Effector CD8-positive, alpha-beta T cell (primary cell): ENCODE results near the gene A3GALT2.

Source experiments
- DNase-seq: peaks from one replicate; lab custom pipeline; 2025; lab: John Stamatoyannopoulos, UW

Gene A3GALT2

GRCh38 chr1:33272509-33272908 lies 48.4 kb downstream of the A3GALT2 start:
- no peak for DNase-seq

GRCh38 chr1:33271666-33272505 lies 49.0 kb downstream of the A3GALT2 start:
- no peak for DNase-seq

- no peak for DNase-seq
These were observed 50.0 kb downstream of the A3GALT2 start for GRCh38 chr1:33270808-33271465.

- no peak for DNase-seq
These were observed 50.5 kb downstream of the A3GALT2 start for GRCh38 chr1:33270379-33270778.

- no peak for DNase-seq
These were observed 51.3 kb downstream of the A3GALT2 start for GRCh38 chr1:33269621-33270020.

- no peak for DNase-seq
These were observed 51.8 kb downstream of the A3GALT2 start for GRCh38 chr1:33268927-33269610.

GRCh38 chr1:33268457-33268856 lies 52.4 kb downstream of the A3GALT2 start:
- DNase-seq, result no peak

GRCh38 chr1:33267468-33268205 lies 53.3 kb downstream of the A3GALT2 start:
- DNase-seq, result no peak

- DNase-seq, result no peak
These were observed 54.1 kb downstream of the A3GALT2 start for GRCh38 chr1:33266766-33267165.

GRCh38 chr1:33265780-33266605 lies 54.9 kb downstream of the A3GALT2 start:
- no peak for DNase-seq

GRCh38 chr1:33263890-33264504 lies 56.9 kb downstream of the A3GALT2 start:
- DNase-seq, result no peak

- DNase-seq, result no peak
These were observed 59.6 kb downstream of the A3GALT2 start for GRCh38 chr1:33261344-33261743.

- no peak for DNase-seq
These were observed 60.5 kb downstream of the A3GALT2 start for GRCh38 chr1:33260439-33260838.

GRCh38 chr1:33259879-33260278 lies 61.0 kb downstream of the A3GALT2 start:
- DNase-seq, result no peak

- DNase-seq, result no peak
These were observed 62.1 kb downstream of the A3GALT2 start for GRCh38 chr1:33258788-33259274.

- DNase-seq, result no peak
These were observed 62.9 kb downstream of the A3GALT2 start for GRCh38 chr1:33257772-33258712.

- no peak for DNase-seq
These were observed 63.6 kb downstream of the A3GALT2 start for GRCh38 chr1:33257207-33257771.
